GM10266 (cell line): Measurements from ENCODE around the gene NSFL1C.
"Not testable (repeated sequence)": the region's sequence is repeated elsewhere in the genome, so short reads cannot be mapped to it uniquely, and the experiment has no call there.

Source experiments
- DNase-seq: peaks from one replicate; pipeline ENCODE4 v3.0.0; 2012; ENCODE audit errors: extremely low spot score
- TF ChIP-seq, protein P1 (sequence below): IDR thresholded peaks from 2 replicates; pipeline ENCODE4 v1.5.1; 2012; ENCODE audit warnings: mild to moderate bottlenecking, low read depth; ENCODE audit not compliant: control insufficient read depth, insufficient read depth; ENCODE audit errors: missing control alignments

The NSFL1C gene

DNA sequence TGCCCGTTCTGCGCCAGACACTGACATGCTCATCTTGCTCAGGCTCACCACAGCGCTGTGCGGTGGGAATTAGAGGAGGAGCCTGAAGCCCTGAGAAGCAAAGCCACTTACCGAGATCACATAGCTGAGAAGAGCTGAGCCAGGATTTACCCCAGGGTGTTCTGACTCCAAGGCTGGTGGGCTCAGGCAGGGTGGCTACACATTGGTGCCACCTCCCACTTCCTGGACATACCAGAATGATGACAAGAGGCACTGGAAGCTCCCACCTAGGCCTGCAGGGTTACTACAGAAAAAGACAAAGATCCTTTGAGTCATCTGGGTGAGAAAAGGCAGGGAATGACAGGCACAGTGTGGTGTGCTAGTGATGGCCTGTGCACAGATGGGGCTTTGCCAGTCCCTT lies 49.4 kb downstream of the NSFL1C start:
- DNase-seq = no peak
- TF ChIP-seq, protein P1, sequence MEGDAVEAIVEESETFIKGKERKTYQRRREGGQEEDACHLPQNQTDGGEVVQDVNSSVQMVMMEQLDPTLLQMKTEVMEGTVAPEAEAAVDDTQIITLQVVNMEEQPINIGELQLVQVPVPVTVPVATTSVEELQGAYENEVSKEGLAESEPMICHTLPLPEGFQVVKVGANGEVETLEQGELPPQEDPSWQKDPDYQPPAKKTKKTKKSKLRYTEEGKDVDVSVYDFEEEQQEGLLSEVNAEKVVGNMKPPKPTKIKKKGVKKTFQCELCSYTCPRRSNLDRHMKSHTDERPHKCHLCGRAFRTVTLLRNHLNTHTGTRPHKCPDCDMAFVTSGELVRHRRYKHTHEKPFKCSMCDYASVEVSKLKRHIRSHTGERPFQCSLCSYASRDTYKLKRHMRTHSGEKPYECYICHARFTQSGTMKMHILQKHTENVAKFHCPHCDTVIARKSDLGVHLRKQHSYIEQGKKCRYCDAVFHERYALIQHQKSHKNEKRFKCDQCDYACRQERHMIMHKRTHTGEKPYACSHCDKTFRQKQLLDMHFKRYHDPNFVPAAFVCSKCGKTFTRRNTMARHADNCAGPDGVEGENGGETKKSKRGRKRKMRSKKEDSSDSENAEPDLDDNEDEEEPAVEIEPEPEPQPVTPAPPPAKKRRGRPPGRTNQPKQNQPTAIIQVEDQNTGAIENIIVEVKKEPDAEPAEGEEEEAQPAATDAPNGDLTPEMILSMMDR = no peak

DNA sequence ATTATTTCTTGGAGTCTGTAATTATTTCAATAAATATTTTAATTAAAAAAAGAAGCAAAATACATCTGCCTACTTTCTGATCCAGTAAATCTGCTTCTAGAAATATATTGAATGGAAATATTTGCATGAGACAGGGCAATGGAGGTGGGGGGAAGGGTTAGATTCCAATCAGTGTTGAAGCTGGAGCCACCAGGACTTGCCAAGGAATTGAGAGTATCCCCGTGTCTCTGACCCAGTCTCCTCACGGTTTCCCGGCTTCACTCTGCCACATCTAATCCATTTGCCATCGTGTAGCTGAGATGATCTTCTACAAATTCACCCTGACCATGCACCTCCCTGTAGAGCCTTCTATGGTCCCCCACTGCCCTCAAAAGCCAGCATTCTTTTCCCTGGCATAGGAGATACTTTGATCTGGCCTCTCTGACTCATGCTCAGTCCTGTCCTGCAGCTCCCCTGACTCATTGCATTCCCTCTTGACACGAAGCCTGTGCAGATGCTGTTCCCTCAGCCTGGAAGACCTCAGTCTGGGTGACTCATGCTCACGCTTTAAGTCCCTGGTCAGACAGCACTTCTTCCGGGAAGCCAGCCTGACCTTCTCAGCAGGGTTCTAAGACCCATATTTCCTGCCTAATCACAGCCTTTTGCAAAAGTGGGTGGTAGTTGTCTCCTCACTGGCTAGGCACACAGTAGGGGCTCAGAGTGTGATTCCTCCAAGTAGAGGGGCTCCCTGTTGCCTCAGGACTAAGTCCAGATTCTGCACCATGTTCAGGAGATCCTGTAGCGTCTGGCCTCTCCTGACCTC lies 50.8 kb downstream of the NSFL1C start:
- DNase-seq = no peak
- TF ChIP-seq, protein P1 = no peak

DNA sequence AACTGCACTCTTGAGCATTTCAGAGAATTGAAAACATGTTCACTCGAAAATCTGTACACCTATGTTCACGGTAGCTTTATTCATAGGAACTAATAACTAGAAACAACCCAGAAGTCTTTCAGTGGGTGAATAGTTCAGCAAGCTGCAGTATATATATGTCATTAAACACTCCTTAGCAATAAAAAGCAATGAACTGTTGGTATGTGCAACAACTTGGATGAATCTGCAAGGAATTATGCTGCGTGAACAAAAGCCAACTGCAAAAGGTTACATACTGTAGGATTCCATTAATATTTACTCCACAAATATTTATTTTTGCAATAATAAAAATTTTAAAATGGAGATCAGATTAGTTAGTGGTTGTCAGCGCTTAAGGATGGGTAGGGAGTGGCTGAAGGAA lies 51.7 kb downstream of the NSFL1C start:
- TF ChIP-seq, protein P1 = no peak

DNA sequence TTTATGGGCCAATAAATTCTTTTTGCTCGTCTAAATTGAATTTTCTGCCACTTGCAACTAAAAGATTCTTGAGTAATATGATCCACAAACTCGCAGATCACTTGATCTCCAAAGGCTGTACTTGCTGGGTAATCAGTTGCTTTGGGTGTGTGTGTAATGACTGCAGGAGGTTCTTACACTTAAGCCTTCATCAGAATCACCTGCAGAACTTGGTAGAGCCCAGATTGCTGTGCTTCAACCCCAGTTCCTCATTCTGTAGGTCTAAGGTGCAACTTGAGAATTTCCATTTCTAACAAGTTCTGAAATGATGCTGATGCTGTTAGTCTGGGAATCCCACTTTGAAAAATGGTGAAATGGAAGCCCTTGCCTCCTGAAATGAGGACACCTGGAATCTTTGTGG lies 60.8 kb downstream of the NSFL1C start:
- DNase-seq = no peak
- TF ChIP-seq, protein P1 = no peak

More for the DNA sequence above, 51.7 kb downstream of the NSFL1C start:
- DNase-seq = no peak

DNA sequence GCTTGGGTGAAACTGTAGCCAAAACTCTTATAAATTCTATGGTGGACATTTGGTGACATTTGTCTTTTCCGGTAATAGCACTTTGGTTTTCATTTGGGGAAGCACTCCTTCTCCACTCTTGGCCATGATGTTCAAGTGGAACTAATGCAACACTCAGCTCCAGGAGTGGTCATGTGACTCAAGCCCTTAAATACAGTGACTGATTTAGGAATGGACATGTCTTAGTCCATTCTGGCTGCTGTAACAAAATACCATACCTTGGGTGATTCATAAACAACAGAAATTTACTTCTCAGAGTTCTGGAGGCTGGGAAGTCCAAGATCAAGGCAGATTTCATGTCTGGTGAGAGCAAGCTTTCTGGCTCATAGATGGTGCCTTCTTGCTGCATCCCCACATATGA lies 63.0 kb downstream of the NSFL1C start:
- no peak for DNase-seq

DNA sequence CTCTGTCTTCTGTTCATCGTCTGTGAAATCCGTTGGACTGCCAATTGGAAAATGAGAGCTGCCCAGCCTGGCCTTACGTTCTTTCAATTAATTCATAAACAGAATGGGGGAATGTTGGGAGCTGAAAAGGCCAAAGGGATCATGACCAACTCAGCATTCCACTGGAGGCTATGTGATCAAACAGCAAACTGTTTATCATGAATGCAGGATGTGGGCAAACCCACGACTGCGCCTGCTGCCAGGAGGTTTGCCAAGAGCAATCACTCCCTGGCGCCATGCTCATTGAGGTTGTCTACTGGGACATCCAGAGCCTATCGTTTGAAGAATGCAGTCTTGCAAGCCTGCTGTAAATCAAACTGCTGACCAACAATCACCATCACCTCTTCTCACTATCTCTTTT lies 64.5 kb downstream of the NSFL1C start:
- TF ChIP-seq, protein P1 = no peak
- no peak for DNase-seq

More for the DNA sequence above, 63.0 kb downstream of the NSFL1C start:
- TF ChIP-seq, protein P1 = no peak

DNA sequence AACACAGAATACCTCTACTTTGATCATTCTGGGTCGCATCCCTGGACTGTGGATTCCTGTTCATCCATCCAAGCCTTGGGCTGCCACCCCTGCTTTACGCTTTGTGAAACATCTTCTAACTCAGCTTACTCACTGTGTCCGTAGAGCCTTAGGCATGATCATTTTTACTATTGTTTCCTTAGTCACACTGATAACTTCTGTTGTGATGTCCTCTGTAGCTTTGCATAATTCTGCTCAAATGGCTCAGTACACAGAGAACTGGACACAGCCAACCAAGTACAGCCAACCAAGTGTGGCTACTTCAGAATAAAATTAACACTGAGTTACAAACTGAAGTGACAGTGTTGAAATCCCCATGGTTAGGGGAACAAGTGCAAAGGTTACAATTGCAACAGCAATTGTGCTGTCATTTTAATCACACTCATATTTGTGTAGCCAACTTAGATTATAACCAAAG lies 65.2 kb downstream of the NSFL1C start:
- no peak for DNase-seq
- TF ChIP-seq, protein P1 = no peak

DNA sequence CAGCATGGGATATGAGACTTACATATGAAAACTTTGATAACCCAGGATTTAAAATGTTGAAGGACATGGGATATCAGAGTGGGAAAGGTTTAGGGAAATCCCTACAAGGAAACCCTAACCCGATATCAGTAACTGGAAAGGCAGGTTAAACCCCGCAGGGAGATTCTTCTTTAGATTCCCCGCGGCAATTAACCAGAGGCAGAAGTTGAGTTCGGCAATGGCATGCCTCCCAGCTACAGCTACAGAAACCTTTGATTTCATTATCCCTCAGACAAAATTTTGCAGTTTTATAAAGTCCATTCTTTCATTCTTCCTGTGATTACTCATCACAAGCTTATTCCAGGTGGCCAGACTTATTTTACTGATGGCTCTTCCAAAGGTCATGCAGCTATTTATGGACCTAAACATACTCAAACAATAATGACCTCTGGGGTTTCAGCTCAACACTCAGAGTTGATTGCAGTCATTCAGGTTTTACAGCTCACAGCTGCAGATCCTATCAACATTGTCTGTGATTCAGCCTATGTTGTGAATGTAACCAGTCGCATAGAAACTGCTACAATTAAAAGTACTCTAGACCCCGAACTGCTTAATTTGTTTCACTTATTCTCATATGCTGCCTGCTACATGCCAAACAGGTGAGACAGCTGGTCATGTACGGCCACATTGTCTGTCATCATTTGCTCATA lies 66.8 kb downstream of the NSFL1C start:
- DNase-seq = not testable (repeated sequence)

DNA sequence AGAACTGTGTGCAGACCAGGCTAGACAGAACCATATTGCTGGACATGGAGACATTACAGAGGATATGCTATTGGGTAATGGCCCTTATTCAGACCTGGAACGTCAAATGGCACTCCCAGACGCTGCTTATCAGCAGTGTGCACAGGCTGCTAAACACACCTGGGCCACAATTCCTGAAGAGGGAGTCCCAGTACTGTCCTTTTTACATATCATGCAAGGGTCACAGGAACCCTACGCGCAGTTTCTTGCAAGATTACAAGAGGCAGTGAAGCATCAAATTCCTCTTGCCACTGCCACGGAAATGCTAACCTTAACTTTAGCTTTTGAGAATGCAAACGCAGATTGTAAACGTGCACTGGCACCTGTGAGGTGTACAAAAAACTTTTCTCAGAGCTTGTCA lies 68.5 kb downstream of the NSFL1C start:
- DNase-seq = not testable (repeated sequence)
